ENCODE results near the gene AGPS.
"Not testable (repeated sequence)": the region's sequence is repeated elsewhere in the genome, so short reads cannot be mapped to it uniquely, and the experiment has no call there.

The AGPS gene

DNA sequence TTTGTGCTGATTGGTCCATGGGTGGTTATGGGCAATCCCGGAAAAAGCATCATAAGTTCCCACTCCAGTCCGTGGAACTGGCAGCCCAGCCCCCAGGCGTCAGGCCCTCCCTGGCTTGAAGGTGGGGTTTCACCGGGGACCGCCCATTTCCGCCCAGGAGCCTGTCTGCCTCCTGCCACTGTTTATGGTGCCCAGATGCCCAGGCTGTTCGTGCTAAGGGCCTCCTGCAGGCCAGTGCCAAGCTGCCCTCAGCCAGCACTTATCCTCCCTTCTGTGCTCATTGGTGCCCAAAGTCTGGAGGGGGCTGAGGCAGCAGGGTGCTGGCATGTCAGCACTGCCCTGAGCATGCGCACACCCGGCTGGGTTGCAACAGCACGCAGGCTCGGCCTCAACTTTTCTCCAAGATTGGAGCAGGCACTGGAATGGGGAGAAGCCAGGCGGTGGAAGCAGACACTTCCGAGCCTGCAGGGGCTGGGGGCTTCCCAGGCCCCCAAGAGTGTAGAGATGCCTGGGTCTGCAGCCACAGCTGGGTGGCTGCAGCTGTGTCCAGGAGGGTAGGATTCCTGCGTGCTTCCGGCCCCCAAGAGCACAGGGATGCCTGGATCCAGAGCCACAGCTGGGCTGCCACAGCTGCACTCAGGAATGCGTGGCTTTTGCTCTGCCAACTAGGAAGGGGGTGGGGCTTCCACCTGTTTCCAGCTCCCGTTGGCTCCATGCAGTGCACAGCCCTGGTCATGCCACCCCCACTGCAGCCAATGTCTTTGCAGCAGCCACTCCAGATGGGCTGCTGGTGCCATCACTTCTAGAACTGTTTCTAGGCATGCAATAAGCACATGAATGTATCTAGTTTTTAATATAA is 74.0 kb downstream of the AGPS start:
- DNase-seq (ENCODE audit: insufficient read length, low spot score) (no peak), FAIRE-seq (no peak)

DNA sequence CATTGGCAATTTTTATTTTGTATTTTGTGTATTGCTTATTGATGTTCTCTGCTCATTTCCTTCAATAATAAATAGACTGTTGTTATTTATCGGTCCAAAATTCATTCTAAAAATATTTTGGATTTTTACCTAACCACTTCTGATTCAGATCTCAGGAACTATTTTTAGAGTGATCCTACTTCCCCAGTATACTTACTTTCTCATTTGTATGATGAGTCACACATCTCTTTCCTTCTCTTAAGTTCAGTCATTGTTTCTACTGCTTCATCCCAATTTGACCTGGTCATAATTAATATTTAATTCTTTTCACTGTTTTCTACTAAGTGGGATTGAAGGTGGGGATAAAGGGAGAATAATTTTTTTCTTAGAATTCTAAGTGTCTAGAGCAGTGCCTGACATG is 75.1 kb downstream of the AGPS start:
- FAIRE-seq (peak; percentile 64), DNase-seq (ENCODE audit: insufficient read length, low spot score) (no peak)

DNA sequence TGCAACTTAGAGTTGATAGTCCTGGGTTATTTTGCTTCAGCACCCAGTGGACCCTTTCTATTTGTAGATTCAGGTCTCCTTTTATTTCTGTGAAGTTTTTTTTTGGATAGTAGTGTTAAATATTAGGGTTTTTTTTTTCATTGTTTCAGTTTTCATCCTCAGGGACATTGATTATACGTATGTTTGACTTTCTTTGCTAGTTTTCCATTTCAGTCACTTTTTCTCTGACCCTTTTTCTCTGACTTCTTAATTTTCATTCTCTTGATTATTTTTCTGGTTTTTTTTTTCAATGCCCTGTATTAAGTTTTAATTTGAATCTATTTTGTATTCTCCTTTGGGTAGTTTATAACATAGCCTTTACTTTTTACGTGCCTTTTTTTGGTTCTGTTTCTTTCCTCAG is 79.4 kb downstream of the AGPS start:
- DNase-seq (ENCODE audit: insufficient read length, low spot score) (no peak), FAIRE-seq (no peak)

DNA sequence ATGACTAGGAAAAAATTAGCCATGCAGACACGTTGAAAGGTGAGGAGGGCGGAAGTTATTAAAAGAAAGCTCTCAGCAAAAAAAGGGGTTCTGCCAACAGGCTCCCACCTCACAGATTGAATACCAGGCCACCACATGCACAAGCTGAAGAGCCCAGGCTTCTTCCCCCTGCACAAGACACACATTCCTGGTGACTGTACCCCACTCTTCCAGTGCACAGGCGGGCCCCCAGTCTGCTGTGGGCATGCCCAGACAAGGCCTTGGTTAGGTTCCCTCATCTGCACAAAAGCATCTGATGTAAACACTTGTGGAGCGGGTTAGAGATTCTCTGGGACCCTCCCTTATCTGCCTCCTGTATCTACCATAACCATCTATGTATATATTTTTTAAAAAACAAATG is 81.7 kb downstream of the AGPS start:
- FAIRE-seq (no peak), DNase-seq (ENCODE audit: insufficient read length, low spot score) (no peak)

DNA sequence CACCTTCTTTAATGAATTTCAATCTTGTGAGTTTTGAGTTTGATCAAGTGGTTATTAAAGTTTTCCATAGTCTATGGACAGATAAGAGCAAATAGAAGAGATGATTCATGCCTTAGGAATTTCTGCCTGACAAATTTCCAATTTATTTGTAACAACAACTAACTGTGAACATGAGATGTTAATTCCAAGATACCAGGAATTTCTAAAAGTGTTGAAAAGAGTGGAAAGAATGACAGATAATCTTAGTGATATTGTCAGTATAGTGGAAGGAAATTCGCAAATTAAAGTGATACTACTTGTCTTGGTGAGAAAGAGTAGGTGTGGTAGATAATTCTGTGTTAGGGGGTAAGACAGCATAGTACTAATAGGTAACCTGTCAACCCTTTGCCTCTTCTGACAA is 82.4 kb downstream of the AGPS start:
- no peak for DNase-seq (ENCODE audit: insufficient read length, low spot score)
- no peak for FAIRE-seq

DNA sequence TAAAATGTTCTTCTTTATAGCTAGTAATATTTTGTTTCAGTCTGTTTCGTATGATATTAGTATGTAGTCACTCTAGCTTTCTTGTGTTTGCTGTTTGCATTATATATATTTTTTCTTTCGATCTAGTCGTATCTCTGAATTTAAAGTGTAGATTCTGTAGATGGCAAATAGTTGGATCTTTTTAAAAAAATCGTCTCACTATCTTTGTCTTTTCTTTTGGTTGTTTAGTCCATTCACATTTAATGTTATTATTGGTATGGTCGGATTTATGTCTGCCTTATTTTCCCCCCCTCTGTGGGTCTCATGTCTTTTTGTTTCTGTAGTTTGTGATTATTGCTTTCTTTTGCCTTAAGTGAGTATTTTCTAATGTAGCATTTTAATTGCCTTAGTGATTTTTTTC is 84.3 kb downstream of the AGPS start:
- DNase-seq (ENCODE audit: insufficient read length, low spot score), result no peak

DNA sequence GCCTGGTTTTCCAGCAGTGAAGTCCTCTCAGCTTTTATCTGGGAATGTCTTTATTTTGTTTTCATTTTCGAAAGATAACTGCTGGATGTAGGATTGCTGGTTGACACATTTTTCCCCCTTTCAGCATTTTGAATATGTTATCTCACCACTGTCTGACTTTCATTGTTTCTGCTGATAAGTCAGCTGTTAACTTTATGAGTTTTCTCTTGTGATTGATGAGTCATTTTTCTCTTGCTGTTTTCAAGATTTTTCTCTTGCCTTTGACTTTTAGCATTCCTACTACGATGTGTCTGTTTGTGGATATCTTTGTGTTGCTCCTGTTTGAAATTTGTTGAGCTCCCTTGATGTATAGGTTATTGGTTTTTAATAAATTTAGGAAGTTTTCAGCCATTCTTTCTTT is 85.5 kb downstream of the AGPS start:
- no peak for FAIRE-seq
- DNase-seq (ENCODE audit: insufficient read length, low spot score), result no peak

More for the DNA sequence above, 84.3 kb downstream of the AGPS start:
- FAIRE-seq, result no peak

DNA sequence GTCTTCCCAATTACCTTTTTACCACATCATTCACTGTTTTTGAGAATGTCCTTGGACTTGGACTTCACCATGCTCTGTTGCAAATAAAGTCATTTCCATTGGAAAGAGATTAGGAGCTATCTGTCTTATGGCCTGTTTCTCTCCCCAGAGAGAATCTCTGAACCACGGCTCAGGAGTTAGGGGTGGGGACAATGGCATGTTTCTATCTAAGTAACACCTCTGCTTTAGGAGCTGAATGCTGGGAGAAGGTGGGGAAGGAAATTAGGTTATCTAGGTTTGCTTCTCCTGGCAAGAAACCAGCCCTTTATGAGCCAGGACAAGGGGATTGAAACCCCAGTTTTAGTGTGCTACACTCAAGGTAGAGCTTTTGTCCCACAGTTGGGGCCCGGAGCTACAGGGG is 86.3 kb downstream of the AGPS start:
- FAIRE-seq (no peak), DNase-seq (ENCODE audit: insufficient read length, low spot score) (no peak)

DNA sequence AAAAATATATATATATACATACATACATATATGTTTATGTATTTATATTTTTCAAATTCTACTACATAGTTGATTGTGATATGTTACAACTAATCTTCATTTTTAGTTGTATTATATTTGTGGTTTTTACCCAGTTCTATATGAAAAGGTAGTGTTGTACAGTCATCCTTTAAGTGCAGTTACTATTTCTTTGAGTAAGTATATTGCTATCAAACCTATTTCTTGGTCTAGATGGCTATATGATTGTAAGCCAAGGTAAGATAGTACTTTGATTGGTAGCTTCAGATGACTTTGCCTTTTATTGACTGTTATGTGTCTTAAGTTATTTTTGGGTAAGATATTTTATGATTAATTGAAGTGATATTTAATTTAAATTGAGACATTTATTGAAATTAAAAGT is 89.6 kb downstream of the AGPS start:
- DNase-seq (ENCODE audit: insufficient read length, low spot score) (no peak), FAIRE-seq (no peak)

DNA sequence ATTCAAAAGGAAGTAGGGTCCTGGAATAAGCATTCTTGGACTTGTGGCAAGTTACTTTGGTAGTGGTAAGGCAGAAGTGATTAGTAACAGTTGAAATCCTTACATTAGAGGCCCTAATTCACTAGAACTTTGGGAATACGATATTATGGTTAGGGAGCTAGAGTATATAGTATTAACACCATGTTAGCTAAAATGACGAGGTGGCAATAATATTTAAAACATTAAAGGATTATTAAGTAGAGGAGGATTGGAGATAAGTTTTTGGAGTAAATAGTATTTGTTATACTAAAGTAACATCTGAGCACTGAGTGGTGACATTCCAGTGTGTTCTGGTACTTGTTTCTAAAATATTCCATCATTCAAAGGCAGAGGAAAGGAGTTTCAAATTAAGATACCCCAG is 91.0 kb downstream of the AGPS start:
- no peak for FAIRE-seq

DNA sequence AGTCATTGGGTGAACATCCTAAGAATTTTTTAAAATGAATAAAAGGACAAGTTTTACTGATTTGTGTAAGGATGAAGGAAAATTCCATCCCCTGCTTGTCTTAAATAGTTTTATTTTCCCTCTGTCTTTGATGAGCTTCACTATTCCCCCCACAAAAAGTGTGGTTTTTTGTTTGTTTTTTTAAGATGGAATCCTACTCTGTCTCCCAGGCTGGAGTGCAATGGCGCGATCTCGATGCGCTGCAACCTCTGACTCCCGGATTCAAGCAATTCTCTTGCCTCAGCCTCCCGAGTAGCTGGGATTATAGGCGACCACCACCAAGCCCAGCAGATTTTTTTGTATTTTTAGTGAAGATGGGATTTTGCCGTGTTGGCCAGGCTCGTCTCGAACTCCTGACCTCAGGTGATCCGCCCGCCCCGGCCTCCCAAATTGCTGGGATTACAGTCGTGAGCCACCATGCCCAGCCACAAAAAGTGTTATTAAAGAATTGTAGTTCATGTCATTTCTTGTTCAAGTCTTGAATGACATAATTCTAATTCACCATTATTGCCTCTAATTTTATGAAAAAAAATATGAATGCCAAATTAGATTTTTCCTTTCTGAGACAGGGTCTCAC is 91.7 kb downstream of the AGPS start:
- FAIRE-seq (no peak), DNase-seq (ENCODE audit: insufficient read length, low spot score) (no peak)

More for the DNA sequence above, 91.0 kb downstream of the AGPS start:
- no peak for DNase-seq (ENCODE audit: insufficient read length, low spot score)

DNA sequence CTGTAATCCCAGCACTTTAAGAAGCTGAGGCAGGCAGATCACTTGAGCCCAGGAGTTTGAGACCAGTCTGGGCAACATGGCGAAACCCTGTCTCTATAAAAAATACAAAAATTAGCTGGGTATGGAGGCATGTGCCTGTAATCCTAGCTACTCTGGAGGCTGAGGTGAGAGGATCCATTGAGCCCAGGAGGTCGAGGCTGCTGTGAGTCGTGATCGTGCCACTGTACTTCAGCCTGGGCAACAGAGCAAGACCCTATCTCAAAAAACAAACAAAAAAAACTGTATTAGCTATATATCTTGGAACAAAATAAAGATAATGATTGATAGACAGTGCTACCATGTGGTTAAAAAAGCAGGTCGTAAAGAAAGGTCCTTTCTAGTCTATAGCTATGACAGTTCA is 93.1 kb downstream of the AGPS start:
- not testable (repeated sequence) for FAIRE-seq; DNase-seq (ENCODE audit: insufficient read length, low spot score)

DNA sequence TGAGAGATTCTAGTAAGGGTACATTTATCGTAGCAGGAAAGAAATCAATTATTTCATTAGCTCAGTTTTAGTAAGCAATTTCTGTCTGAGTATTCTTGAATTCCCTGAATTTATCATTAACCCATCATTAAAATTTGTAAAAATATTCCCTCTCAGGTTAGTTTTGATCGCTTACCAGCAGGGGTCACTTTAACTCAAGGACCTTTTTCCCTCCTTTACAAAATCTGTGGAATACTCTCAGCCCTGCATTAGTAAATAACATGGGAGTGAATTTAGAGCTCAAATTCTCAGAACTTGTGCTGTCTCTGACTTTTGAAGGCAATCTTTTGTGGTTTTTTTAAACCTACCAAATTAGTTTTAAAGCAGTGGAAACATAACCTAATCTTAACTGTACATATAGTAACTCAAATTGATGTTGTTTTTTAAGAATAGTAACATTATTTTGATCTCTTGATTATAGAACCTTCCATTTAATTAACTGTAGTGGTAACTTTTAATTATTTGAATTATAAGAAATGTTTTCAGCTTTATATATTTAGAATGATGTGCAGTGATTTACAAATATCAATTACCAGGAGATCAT is 97.2 kb downstream of the AGPS start:
- FAIRE-seq, result peak; percentile 75
- no peak for DNase-seq (ENCODE audit: insufficient read length, low spot score)

DNA sequence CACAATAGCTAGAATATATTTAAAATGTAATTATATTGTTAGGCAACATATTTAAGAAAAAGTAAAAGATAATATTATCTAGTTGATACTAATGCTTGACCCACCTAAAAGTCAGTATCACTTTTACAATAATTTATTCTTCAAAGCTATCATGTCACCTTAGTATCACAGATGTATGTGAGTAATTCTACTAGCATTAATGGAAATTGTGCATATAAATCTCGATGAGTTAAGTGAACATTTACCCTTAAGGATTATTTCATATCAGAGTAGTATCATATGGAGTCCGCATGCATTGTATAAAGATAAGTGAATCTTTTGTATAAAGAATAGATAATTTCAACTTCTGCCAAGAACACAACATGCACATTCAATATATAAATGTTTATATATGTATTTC is 103.4 kb downstream of the AGPS start:
- no peak for DNase-seq (ENCODE audit: insufficient read length, low spot score)
- FAIRE-seq, result no peak

DNA sequence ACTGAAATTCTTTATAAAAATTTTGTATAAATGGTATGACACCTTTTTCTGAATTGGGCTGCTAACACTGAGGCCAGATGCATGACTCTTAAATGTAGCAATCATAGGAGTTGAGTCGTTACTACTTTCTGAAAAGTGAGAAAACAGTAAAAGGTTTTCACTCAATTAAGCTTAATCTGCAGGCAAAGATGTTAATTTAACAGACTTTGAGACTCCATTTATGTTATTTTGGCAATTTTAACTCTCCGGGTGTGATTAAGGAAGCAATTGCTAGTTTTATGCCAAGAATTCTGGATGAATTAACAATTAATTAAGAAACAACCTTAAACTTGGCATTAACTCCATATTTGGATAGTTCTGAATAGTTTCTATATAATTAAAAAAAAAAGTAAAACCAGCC is 104.3 kb downstream of the AGPS start:
- DNase-seq (ENCODE audit: insufficient read length, low spot score), result no peak
- FAIRE-seq, result peak; percentile 60

DNA sequence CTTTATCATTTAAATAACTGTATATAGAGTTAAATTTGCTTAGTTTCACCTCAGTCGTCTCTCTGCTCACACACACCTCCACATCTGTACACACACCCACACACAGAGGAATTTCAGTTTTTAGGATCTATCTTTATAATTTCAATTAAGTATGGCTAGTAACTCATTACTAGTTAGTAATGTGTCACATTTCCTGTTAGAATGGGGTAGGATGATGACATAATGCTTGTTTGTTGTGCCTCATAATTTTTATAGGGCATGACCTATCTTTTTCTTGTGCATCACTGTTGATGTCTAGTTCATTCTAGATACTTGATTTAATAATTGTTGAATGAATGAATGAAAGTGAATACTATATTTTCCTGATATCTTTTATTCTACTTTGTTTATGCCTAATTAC is 108.6 kb downstream of the AGPS start:
- DNase-seq (ENCODE audit: insufficient read length, low spot score), result no peak

DNA sequence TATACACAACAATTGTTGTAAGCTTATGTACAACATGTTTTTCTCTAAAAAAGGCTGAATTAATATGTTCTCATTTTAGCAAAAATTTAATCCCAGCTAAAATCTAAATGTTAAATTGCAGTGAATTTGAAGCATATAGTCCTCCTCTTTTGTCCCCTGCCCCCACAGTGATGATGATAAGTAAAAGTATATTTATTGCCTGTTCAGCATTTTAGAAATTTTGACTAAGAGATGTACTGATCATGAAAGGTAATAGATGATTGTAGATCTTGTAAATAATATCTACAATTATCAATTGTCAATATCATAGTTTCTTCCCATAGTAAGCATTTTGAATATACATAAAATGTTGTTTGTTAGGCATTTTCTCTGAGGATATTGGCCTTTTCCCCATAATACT is 113.9 kb downstream of the AGPS start:
- peak; percentile 14 for FAIRE-seq
- DNase-seq (ENCODE audit: insufficient read length, low spot score), result no peak

More for the DNA sequence above, 108.6 kb downstream of the AGPS start:
- no peak for FAIRE-seq

DNA sequence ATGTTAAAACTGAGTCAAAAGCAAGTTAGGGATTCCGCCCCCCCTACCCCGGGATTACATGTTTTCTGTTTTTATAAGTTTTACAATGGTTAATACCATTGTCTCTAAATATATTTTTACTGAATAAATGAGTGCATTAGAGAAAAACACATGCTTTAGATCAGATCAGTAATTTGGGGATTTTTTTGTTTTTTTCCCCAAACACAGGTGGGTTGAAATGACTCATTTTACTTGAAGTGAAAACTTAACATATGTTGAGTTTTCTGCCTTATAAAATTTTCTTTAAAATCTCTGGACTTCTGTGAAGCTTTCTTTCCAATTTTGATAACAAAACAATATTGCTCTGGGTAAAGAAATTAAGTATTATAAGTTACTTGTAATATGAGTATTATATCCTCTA is 114.4 kb downstream of the AGPS start:
- FAIRE-seq, result no peak
- DNase-seq (ENCODE audit: insufficient read length, low spot score), result no peak

DNA sequence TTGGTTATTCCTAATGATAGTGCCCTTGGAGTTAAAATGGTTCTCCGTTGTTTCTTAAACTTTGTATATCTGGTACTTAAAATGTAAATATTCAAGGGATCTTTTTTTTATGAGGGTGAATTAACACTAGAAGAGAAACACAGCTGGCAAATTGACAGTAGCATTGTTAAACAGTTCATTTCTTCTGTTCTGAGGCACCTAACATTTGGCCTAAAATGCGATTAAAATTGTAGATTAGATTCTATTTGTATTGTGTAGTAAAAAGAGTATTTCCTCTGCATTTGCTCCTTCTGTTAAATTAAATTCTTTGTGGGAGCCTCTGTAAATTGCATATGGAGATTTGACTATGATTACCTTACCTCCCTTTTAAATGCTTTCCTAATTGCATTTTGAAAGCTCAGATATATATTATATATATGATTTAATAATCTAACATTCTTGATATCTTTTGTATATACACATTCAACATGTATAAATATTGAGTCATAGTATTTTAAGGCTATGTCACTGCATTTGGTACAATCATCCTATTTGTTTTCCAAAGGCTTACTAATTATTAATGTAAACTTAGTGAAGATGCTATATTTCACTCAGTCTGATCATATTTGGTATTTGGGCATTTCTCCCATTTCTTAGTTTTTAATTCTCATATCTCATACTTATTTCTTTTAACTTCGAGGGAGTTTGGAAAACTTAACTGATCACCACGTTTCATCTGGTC is 124.4 kb downstream of the AGPS start:
- FAIRE-seq, result no peak

DNA sequence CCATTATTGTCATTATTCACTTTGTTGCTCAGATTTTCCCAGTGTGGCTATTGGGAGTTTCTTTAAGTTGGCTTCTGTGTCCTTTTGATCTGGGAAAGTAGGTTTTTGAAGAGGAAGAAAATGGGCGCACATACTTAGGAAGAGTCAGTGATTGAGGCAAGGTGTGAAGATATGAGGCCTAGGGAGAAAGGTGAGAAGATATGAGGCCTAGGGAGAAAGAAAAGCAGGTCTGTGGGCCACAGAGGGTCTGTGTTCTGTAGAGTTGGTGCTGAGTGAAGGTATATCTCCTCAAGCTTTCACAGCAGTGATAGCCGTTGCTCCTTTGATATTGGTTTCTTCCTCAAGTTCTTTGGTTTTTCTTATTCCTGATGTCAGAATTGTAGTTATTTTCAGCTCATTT is 126.2 kb downstream of the AGPS start:
- no peak for DNase-seq (ENCODE audit: insufficient read length, low spot score)
- no peak for FAIRE-seq

More for the DNA sequence above, 124.4 kb downstream of the AGPS start:
- DNase-seq (ENCODE audit: insufficient read length, low spot score), result no peak

DNA sequence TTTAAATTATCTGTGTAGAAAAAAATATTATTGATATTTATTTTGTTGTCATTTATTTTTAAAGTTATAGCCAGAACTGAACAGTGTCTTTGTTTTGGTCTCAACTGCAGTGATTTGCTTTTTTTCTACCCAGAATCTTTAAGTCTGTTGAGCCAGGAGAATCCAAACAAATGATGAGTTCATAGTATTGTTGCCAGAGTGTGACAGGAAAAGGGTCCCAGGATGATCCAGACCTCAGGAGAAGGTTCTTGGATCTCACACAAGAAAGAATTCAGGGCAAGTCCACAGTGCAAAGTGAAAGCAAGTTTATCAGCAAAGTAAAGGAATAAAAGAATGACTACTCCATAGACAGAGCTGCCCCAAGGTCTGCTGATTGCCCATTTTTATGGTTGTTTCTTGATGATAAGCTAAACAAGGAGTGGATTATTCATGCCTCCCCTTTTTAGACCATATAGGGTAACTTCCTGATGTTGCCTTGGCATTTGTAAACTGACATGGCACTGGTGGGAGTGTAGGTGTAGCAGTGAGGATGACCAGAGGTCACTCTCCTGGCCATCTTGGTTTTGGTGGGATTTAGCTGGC is 127.1 kb downstream of the AGPS start:
- no peak for DNase-seq (ENCODE audit: insufficient read length, low spot score)
- FAIRE-seq, result no peak
